Upper lobe of left lung (tissue), 4 donors: ENCODE data around the gene LRRC2.

Experiments used
- POLR2A ChIP-seq, 4 donors: fragments of 450-650 bp; IDR thresholded peaks; one replicate each; pipeline ENCODE4 v1.5.1; 2016 to 2017; ENCODE audit warnings: antibody characterized with exemption in 4 of 4, mild to moderate bottlenecking in 2 of 4
- POLR2AphosphoS5 ChIP-seq, 2 donors: sonication (generic); formaldehyde crosslinking; IDR thresholded peaks; one replicate each; pipeline ENCODE4 v1.5.1; 2017; ENCODE audit warnings: antibody characterized with exemption in 2 of 2
- TF ChIP-seq, protein P1 (sequence below), 6 experiments: fragments of 450-650 bp in 4 of 6; fragments of 200-600 bp in 2 of 6; sonication (generic) in 2 of 6; IDR thresholded peaks; one replicate each; pipeline ENCODE4 v1.5.1; 2016 to 2019; ENCODE audit warnings: antibody characterized with exemption in 6 of 6

- TF ChIP-seq POLR2AphosphoS5 (IDR thresholded peaks at IDR 0.05) (no peak), POLR2A (IDR thresholded peaks at IDR 0.05) (no peak)
- TF ChIP-seq, protein P1, sequence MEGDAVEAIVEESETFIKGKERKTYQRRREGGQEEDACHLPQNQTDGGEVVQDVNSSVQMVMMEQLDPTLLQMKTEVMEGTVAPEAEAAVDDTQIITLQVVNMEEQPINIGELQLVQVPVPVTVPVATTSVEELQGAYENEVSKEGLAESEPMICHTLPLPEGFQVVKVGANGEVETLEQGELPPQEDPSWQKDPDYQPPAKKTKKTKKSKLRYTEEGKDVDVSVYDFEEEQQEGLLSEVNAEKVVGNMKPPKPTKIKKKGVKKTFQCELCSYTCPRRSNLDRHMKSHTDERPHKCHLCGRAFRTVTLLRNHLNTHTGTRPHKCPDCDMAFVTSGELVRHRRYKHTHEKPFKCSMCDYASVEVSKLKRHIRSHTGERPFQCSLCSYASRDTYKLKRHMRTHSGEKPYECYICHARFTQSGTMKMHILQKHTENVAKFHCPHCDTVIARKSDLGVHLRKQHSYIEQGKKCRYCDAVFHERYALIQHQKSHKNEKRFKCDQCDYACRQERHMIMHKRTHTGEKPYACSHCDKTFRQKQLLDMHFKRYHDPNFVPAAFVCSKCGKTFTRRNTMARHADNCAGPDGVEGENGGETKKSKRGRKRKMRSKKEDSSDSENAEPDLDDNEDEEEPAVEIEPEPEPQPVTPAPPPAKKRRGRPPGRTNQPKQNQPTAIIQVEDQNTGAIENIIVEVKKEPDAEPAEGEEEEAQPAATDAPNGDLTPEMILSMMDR (IDR thresholded peaks at IDR 0.05) = no peak
Observed at GRCh38 chr3:46489875-46490274, 76.2 kb downstream of the LRRC2 start.
